ENCODE results near the gene SORCS3.

- TF ChIP-seq CTCF (IDR thresholded peaks at IDR 0.05; ENCODE audit: insufficient read depth, low read length, poor library complexity, severe bottlenecking): no peak
- no peak for TF ChIP-seq EZH2phosphoT487 (conservative IDR thresholded peaks at IDR 0.05; ENCODE audit: low read length)
Measured at GRCh38 chr10:104767282-104767681, 126.2 kb downstream of the SORCS3 start.
